Sigmoid colon (tissue), 4 donors: ENCODE measurements around the gene AMOT.

ENCODE experiments used
- CTCF ChIP-seq, 4 experiments: fragments of 450-650 bp in 3 of 4; fragments of 200-600 bp in 1 of 4; IDR thresholded peaks; one replicate each; pipeline ENCODE4 v1.5.1; 2016 to 2019; ENCODE audit warnings: antibody characterized with exemption in 4 of 4, mild to moderate bottlenecking in 3 of 4, moderate library complexity in 2 of 4
- POLR2A ChIP-seq, 2 donors: fragments of 450-650 bp; IDR thresholded peaks; one replicate each; pipeline ENCODE4 v1.6.1; 2016; ENCODE audit warnings: antibody characterized with exemption in 2 of 2, mild to moderate bottlenecking in 2 of 2, moderate library complexity in 2 of 2
- POLR2AphosphoS5 ChIP-seq, 4 donors: sonication (generic); formaldehyde crosslinking; IDR thresholded peaks; one replicate each; pipeline ENCODE4 v1.6.1; 2017; ENCODE audit warnings: antibody characterized with exemption in 4 of 4

DNA sequence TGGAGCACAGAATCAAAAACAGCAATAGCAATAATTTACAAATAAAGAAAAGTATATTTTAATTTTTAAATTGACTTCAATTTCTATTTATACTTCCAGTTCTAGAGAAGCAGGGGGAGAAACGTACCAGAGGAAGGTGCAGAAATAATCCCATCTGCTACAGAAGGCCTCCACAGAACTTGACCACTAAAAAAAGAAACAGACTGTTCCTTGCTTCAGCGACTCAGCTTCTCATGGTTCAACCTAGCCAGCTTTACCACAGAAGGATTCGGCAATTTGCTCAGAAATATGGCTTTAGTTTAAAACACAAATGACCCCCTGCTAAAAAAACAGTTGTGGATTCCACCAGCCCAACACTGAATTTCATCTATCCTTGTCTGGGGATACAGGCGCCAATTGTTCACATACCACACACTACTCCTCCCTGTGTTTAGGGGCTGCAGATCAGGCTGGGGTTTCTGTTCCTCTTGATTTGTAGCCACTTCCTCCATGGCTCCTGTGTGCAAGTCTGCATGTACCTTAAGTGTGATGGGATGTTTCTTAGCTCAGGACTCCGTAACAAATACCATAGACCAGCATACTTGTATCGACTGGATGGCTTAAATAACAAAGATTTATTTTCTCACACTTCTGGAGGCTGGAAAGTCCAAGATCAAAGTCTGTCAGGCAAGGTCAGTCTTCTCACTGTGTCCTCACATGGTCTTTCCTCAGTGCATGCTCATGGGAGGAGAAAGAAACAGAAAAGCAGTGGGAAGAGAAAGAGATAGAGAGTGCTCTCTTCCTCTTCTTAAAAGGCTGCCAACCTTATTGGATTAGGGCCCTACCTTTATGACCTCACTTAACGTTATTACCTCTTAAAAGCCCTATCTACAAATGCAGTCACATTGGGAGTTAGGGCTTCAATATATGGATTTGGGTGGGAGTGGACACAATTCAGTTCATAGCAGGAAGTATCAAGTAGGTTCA lies 79.1 kb downstream of the AMOT start:
- TF ChIP-seq CTCF (IDR thresholded peaks at IDR 0.05) = no peak
- no peak for TF ChIP-seq POLR2AphosphoS5 (IDR thresholded peaks at IDR 0.05)
- TF ChIP-seq POLR2A (IDR thresholded peaks at IDR 0.05) = no peak
